Kidney (tissue), 14 donors: ENCODE data around the gene FOLR1. TPM values are rescaled to one million over a fixed set of nuclear protein-coding genes. Genes with fewer than 3 reads are reported as not detected.
A peak's percentile ranks its signal among the peaks of the same experiment; 100 is the strongest.

Source experiments
- DNase-seq, 5 donors: peaks; one replicate each; pipeline ENCODE4 v3.0.0-alpha.2; 2013 to 2020
- FAIRE-seq: peaks from 2 replicates; lab custom pipeline; 2012; peaks lifted over from hg19 to GRCh38; lab: Jason Lieb, UNC
- H3K27ac ChIP-seq, 2 donors: one replicate each; pipeline ENCODE4 v1.7.0; 2013; ENCODE audit warnings: low read depth in 2 of 2, low read length in 2 of 2, inconsistent platforms in 1 of 2
- H3K27me3 ChIP-seq: one replicate; pipeline ENCODE4 v1.7.1; 2013; ENCODE audit warnings: low read length, inconsistent platforms; ENCODE audit not compliant: control insufficient read depth, insufficient read depth
- H3K36me3 ChIP-seq, 3 donors: one replicate each; pipeline versions ENCODE4 v1.7.0 to v1.7.1; 2013; ENCODE audit warnings: low read length in 3 of 3, control low read depth in 1 of 3, inconsistent platforms in 1 of 3; ENCODE audit not compliant: insufficient read depth in 3 of 3, control insufficient read depth in 2 of 3
- H3K4me1 ChIP-seq, 3 donors: one replicate each; pipeline versions ENCODE4 v1.7.0 to v1.7.1; 2013; ENCODE audit warnings: low read length in 3 of 3, inconsistent platforms in 1 of 3, low read depth in 1 of 3; ENCODE audit not compliant: control insufficient read depth in 2 of 3, insufficient read depth in 2 of 3
- H3K4me3 ChIP-seq, 3 donors: one replicate each; pipeline versions ENCODE4 v1.7.0 to v1.8.1; 2013; ENCODE audit warnings: low read length in 3 of 3, control low read depth in 1 of 3, inconsistent platforms in 1 of 3
- H3K9ac ChIP-seq, 3 donors: one replicate each; pipeline versions ENCODE4 v1.7.0 to v1.7.1; 2013; ENCODE audit warnings: low read length in 3 of 3, control low read depth in 1 of 3, inconsistent platforms in 1 of 3
- H3K9me3 ChIP-seq, 3 donors: one replicate each; pipeline versions ENCODE4 v1.7.0 to v1.7.1; 2013; ENCODE audit warnings: low read length in 3 of 3, control low read depth in 1 of 3, inconsistent platforms in 1 of 3; ENCODE audit not compliant: control insufficient read depth in 2 of 3, insufficient read depth in 1 of 3
- CTCF ChIP-seq: IDR thresholded peaks from 3 replicates; pipeline ENCODE4 v1.5.1; 2012; ENCODE audit warnings: mild to moderate bottlenecking, moderate library complexity, borderline replicate concordance; ENCODE audit not compliant: insufficient read depth; ENCODE audit errors: extremely low read depth
- intact Hi-C: fragments of 100-400 bp; cut with DNase I; formaldehyde crosslinking; loops from one replicate; pipeline ENCODE4 v1.11.1; 2022
- polyA plus RNA-seq: library from polyadenylated mRNA; stranded (reverse); fragments of 350-450 nt; fragmentation: Illumina TruSeq; extraction: RNeasy Lipid Tissue Mini Kit (QIAGEN cat#74804); gene quantifications from one replicate; pipeline ENCODE4 v1.2.3, GENCODE V29; 2014; ENCODE audit warnings: low read depth, low replicate concordance; ENCODE audit not compliant: insufficient read depth
- total RNA-seq: library from RNA; stranded (reverse); fragmentation: NEBNext Ultra II Directional; extraction: Animal tissue kit (Norgen Biotek cat#: 25700); gene quantifications from one replicate; pipeline ENCODE4 v1.2.1, GENCODE V29; 2021
- donor health status: control.
- donor health status: control.
- donor health status: control.
- donor health status: control.
- donor health status: control.
- donor health status: DM: yes; HTN: yes; CAD: no.
- donor health status: Normal renal cell carcinoma (clear cell type).

Gene FOLR1
- total and polyA plus RNA-seq, 2 donors from 2014 or later: 41.2 to 297 TPM

GRCh38 chr11:72209101-72209500 is 17.2 kb downstream of the FOLR1 start:
- FAIRE-seq (no peak), DNase-seq (no peak)
- no peak for TF ChIP-seq CTCF
- no peaks in the 10 kb centered on the region for H3K4me1 ChIP-seq
- no peaks in the 10 kb centered on the region for H3K27me3 ChIP-seq
- intact Hi-C loops: no loop called here
- H3K4me3 ChIP-seq: no peak overlapping the region
- H3K27ac ChIP-seq: no peak overlapping the region
- H3K36me3 ChIP-seq: no peaks in the 10 kb centered on the region
- H3K9ac ChIP-seq: no peak overlapping the region
- peaks cover 0 to 2% (median 0%) of the 10 kb centered on the region in 3 donors for H3K9me3 ChIP-seq

- Histone ChIP-seq H3K27me3 (no peaks in the 10 kb centered on the region), H3K4me1 (peaks cover 0 to 2% (median 0%) of the 10 kb centered on the region in 3 donors), H3K36me3 (no peaks in the 10 kb centered on the region), H3K9me3 (no peaks in the 10 kb centered on the region), H3K9ac (no peak within 1 kb of the TSS), H3K4me3 (no peak within 1 kb of the TSS), H3K27ac (no peak within 1 kb of the TSS)
- intact Hi-C loops: no loop called here
- no peak for DNase-seq
- no peak for TF ChIP-seq CTCF
- no peak for FAIRE-seq
These were observed 24.7 kb downstream of the FOLR1 start, which contains the start of gene FOLR2 for GRCh38 chr11:72216638-72217037. Gene FOLR2 (plus strand): TSS chr11:72216794. CDS start chr11:72218585, 1,791 bp downstream.

GRCh38 chr11:72217841-72218240 is 25.9 kb downstream of the FOLR1 start:
- Histone ChIP-seq H3K4me3 (no peak overlapping the region), H3K27ac (no peak overlapping the region), H3K27me3 (no peaks in the 10 kb centered on the region), H3K9ac (no peak overlapping the region), H3K4me1 (peaks cover 0 to 11% (median 6%) of the 10 kb centered on the region in 3 donors), H3K36me3 (no peaks in the 10 kb centered on the region), H3K9me3 (no peaks in the 10 kb centered on the region)
- DNase-seq (peak in 1 of 5 donors; percentile 49), FAIRE-seq (no peak)
- no peak for TF ChIP-seq CTCF
- intact Hi-C loops: no loop called here

GRCh38 chr11:72218251-72218745 is 26.4 kb downstream of the FOLR1 start:
- Histone ChIP-seq H3K9me3 (no peaks in the 10 kb centered on the region), H3K36me3 (no peaks in the 10 kb centered on the region), H3K27ac (no peak overlapping the region), H3K9ac (no peak overlapping the region), H3K4me3 (no peak overlapping the region), H3K27me3 (no peaks in the 10 kb centered on the region), H3K4me1 (peaks cover 0 to 11% (median 6%) of the 10 kb centered on the region in 3 donors)
- no peak for TF ChIP-seq CTCF
- DNase-seq: no peak
- intact Hi-C loops: no loop called here
- no peak for FAIRE-seq
